HCT116 (cell line): ENCODE results near the gene SNX20. TPM values are rescaled to one million over a fixed set of nuclear protein-coding genes. Genes with fewer than 3 reads are reported as not detected.

Experiments used
- ATAC-seq: fragments of 200-7000 bp; cut with Tn5 transposase; 2 replicates; pipeline ENCODE4 v1.9.1; 2020; ENCODE audit warnings: mild to moderate bottlenecking, moderate library complexity
- BruUV-seq: library from RNA; stranded (reverse); fragments of 400-500 nt; replicated peaks from 2 replicates; lab custom pipeline; 2021; lab: Mats Ljungman, UMichigan
- CTCF ChIA-PET: fragments of 300-600 bp; sonication (Branson Sonifier 250); formaldehyde crosslinking; loops from one replicate; lab custom pipeline; 2021; ENCODE audit warnings: antibody characterized with exemption; lab: Charles Lee
- POLR2A ChIA-PET: fragments of 300-600, 350-600 bp; sonication (Branson Sonifier 250); formaldehyde crosslinking; loops from one replicate; lab custom pipeline; 2021; ENCODE audit warnings: antibody characterized with exemption; lab: Charles Lee
- RAD21 ChIA-PET, 2 experiments: fragments of 300-600 bp; sonication (Branson Sonifier 250); formaldehyde crosslinking; loops; one replicate each; lab custom pipeline; 2023; ENCODE audit warnings: low total read pairs in 2 of 2; ENCODE audit not compliant: uncharacterized antibody in 2 of 2, unreplicated experiment in 2 of 2, low non-redundant PET in 1 of 2; lab: Charles Lee
- DNase-seq: peaks from one replicate; pipeline ENCODE4 v3.0.0-alpha.2; 2010; ENCODE audit warnings: low read depth, low spot score
- H2AFZ ChIP-seq: fragments of 200-600 bp; shearing (Covaris generic), sonication (generic); 2 replicates; pipeline ENCODE4 v1.6.1; 2017; ENCODE audit warnings: low read depth, mixed run types, mixed read lengths, antibody characterized with exemption, low read length; ENCODE audit not compliant: poor library complexity, severe bottlenecking
- H3K27ac ChIP-seq: 2 replicates; pipeline ENCODE4 v1.5.1; 2012; ENCODE audit warnings: low read depth, low read length
- H3K27me3 ChIP-seq: fragments of 200-600 bp; sonication (generic); 2 replicates; pipeline ENCODE4 v1.6.1; 2016; ENCODE audit warnings: mixed run types, low read length, mixed read lengths; ENCODE audit not compliant: insufficient read depth
- H3K36me3 ChIP-seq, 2 experiments: fragments of 200-500 bp in 1 of 2; fragments of 200-600 bp in 1 of 2; sonication (Bioruptor generic) in 1 of 2; sonication (generic) in 1 of 2; 2 replicates each; pipeline versions ENCODE4 v1.5.1 to v1.6.1; 2014 to 2016; ENCODE audit warnings: low read length in 2 of 2, inconsistent platforms in 1 of 2, mixed read lengths in 1 of 2, mixed run types in 1 of 2; ENCODE audit not compliant: insufficient read depth in 2 of 2, control insufficient read depth in 1 of 2
- H3K4me1 ChIP-seq, 2 experiments: fragments of 200-600 bp in 1 of 2; sonication (generic) in 1 of 2; 2 replicates each; pipeline versions ENCODE4 v1.5.1 to v1.6.1; 2012 to 2017; ENCODE audit warnings: low read length in 2 of 2, inconsistent platforms in 1 of 2, mild to moderate bottlenecking in 1 of 2, mixed read lengths in 1 of 2, mixed run types in 1 of 2, moderate library complexity in 1 of 2; ENCODE audit not compliant: insufficient read depth in 2 of 2, control insufficient read depth in 1 of 2
- H3K4me2 ChIP-seq: fragments of 200-600 bp; sonication (generic); 2 replicates; pipeline ENCODE4 v1.6.1; 2017; ENCODE audit warnings: mixed run types, low read length, mixed read lengths
- H3K4me3 ChIP-seq, 2 experiments: fragments of 200-600 bp in 1 of 2; sonication (generic) in 1 of 2; replicated peaks in 1 of 2; 2 replicates each; pipeline ENCODE4 v1.5.1; 2011 to 2016; ENCODE audit warnings: low read length in 2 of 2, control low read depth in 1 of 2, low read depth in 1 of 2, mild to moderate bottlenecking in 1 of 2, mixed read lengths in 1 of 2, mixed run types in 1 of 2
- H3K79me2 ChIP-seq: fragments of 200-600 bp; sonication (generic); 2 replicates; pipeline ENCODE4 v1.6.1; 2017; ENCODE audit warnings: mild to moderate bottlenecking, mixed run types, low read length, moderate library complexity, mixed read lengths; ENCODE audit not compliant: insufficient read depth
- H3K9ac ChIP-seq: fragments of 200-600 bp; sonication (generic); 2 replicates; pipeline ENCODE4 v1.6.1; 2016; ENCODE audit warnings: low read length, mixed read lengths
- H3K9me2 ChIP-seq: fragments of 200-600 bp; sonication (generic), shearing (Covaris generic); 2 replicates; pipeline ENCODE4 v1.6.1; 2017; ENCODE audit warnings: mixed run types, mild to moderate bottlenecking, moderate library complexity; ENCODE audit not compliant: insufficient read depth
- H3K9me3 ChIP-seq, 2 experiments: fragments of 200-500 bp in 1 of 2; fragments of 200-600 bp in 1 of 2; sonication (Bioruptor generic) in 1 of 2; sonication (generic) in 1 of 2; 2 replicates each; pipeline ENCODE4 v1.6.1; 2014 to 2017; ENCODE audit warnings: low read length in 2 of 2, mixed read lengths in 2 of 2, inconsistent platforms in 1 of 2, low read depth in 1 of 2, mild to moderate bottlenecking in 1 of 2, mixed run types in 1 of 2, moderate library complexity in 1 of 2; ENCODE audit not compliant: control insufficient read depth in 1 of 2, insufficient read depth in 1 of 2
- H4K20me1 ChIP-seq: fragments of 200-600 bp; sonication (generic), shearing (Covaris generic); 2 replicates; pipeline ENCODE4 v1.6.1; 2017; ENCODE audit warnings: mixed run types, mild to moderate bottlenecking, moderate library complexity; ENCODE audit not compliant: insufficient read depth
- CBX3 ChIP-seq: IDR thresholded peaks from 2 replicates; pipeline ENCODE4 v1.6.1; 2012; ENCODE audit warnings: low read depth
- CEBPB ChIP-seq: IDR thresholded peaks from 2 replicates; pipeline ENCODE4 v1.6.1; 2012; ENCODE audit warnings: low read depth
- CTCF ChIP-seq, 3 experiments: fragments of 200-600 bp in 1 of 3; sonication (generic) in 1 of 3; IDR thresholded peaks in 2 of 3; conservative IDR thresholded peaks in 1 of 3; 2 replicates each; pipeline ENCODE4 v1.5.1; 2012 to 2017; ENCODE audit warnings: low read depth in 2 of 3, low read length in 2 of 3, antibody characterized with exemption in 1 of 3, borderline replicate concordance in 1 of 3, control low read depth in 1 of 3, mild to moderate bottlenecking in 1 of 3, mixed read lengths in 1 of 3, mixed run types in 1 of 3, moderate library complexity in 1 of 3; ENCODE audit not compliant: insufficient read depth in 1 of 3
- EGR1 ChIP-seq: IDR thresholded peaks from 2 replicates; pipeline ENCODE4 v1.6.1; 2012; ENCODE audit warnings: low read depth
- EZH2 ChIP-seq: fragments of 200-600 bp; sonication (generic); IDR thresholded peaks from 2 replicates; pipeline ENCODE4 v1.6.1; 2017; ENCODE audit warnings: antibody characterized with exemption, mixed run types
- EZH2phosphoT487 ChIP-seq: fragments of 200-600 bp; IDR thresholded peaks from 2 replicates; pipeline ENCODE4 v1.6.1; 2018; ENCODE audit warnings: antibody characterized with exemption, borderline replicate concordance
- FOSL1 ChIP-seq: IDR thresholded peaks from 2 replicates; pipeline ENCODE4 v1.6.1; 2012; ENCODE audit warnings: low read depth
- JUND ChIP-seq: IDR thresholded peaks from 2 replicates; pipeline ENCODE4 v1.6.1; 2012
- MAX ChIP-seq: IDR thresholded peaks from 2 replicates; pipeline ENCODE4 v1.6.1; 2012
- POLR2AphosphoS5 ChIP-seq: IDR thresholded peaks from 2 replicates; pipeline ENCODE4 v1.6.1; 2011; ENCODE audit warnings: mild to moderate bottlenecking, low read depth, low read length, moderate library complexity
- RAD21 ChIP-seq: IDR thresholded peaks from 2 replicates; pipeline ENCODE4 v1.6.1; 2012; ENCODE audit warnings: low read depth, mild to moderate bottlenecking
- SP1 ChIP-seq: IDR thresholded peaks from 2 replicates; pipeline ENCODE4 v1.6.1; 2012; ENCODE audit warnings: low read depth
- TCF7L2 ChIP-seq: IDR thresholded peaks from 2 replicates; pipeline ENCODE4 v1.7.0; 2011; ENCODE audit warnings: borderline replicate concordance, inconsistent platforms; ENCODE audit not compliant: insufficient read depth, insufficient read length; ENCODE audit errors: extremely low read depth
- YY1 ChIP-seq: IDR thresholded peaks from 2 replicates; pipeline ENCODE4 v1.6.1; 2011; ENCODE audit warnings: low read length, low read depth, moderate library complexity, mild to moderate bottlenecking; ENCODE audit not compliant: insufficient replicate concordance; ENCODE audit errors: extremely low read depth
- ZFX ChIP-seq: fragments of 450-650 bp; IDR thresholded peaks from 2 replicates; pipeline ENCODE4 v1.6.1; 2017
- ZNF274 ChIP-seq: fragments of 200-500 bp; sonication (Bioruptor generic); IDR thresholded peaks from 2 replicates; pipeline ENCODE4 v1.6.1; 2014; ENCODE audit warnings: mild to moderate bottlenecking, low read depth, low read length, inconsistent platforms
- intact Hi-C: fragments of 100-400 bp; cut with micrococcal nuclease; formaldehyde crosslinking; loops from 2 replicates; pipeline ENCODE4 v1.10.0; 2022
- total RNA-seq: library from RNA; stranded (reverse); gene quantifications from one replicate; pipeline ENCODE4 v1.2.1, GENCODE V29; 2021; ENCODE audit not compliant: unreplicated experiment
- TF ChIP-seq, protein P1 (sequence below): IDR thresholded peaks from 2 replicates; pipeline ENCODE4 v1.6.1; 2011; ENCODE audit warnings: mild to moderate bottlenecking, low read length, moderate library complexity; ENCODE audit not compliant: insufficient replicate concordance; ENCODE audit errors: extremely low read depth

Gene SNX20
- total RNA-seq, 1 experiment from 2014 or later, result 0.07 TPM

- TF ChIP-seq CTCF (IDR thresholded peaks at IDR 0.05 in 2 of 3, conservative IDR thresholded peaks at IDR 0.05 in 1 of 3; ENCODE audit: borderline replicate concordance in 1 of 3, insufficient read depth in 1 of 3, low read depth in 2 of 3, low read length in 2 of 3) (no peak), CBX3 (no peak)
Observed at GRCh38 chr16:50651835-50652438, 29.2 kb downstream of the SNX20 start (continued).

GRCh38 chr16:50646345-50646744, 34.8 kb downstream of the SNX20 start:
- Histone ChIP-seq H3K4me1 (no peaks in the 10 kb centered on the region), H3K36me3 (no peaks in the 10 kb centered on the region), H4K20me1 (no peaks in the 10 kb centered on the region), H3K27me3 (no peaks in the 10 kb centered on the region), H3K9ac (no peak overlapping the region), H2AFZ (no peak overlapping the region), H3K79me2 (no peaks in the 10 kb centered on the region), H3K4me2 (no peak overlapping the region), H3K4me3 (no peak overlapping the region), H3K9me3 (no peaks in the 10 kb centered on the region), H3K27ac (no peak overlapping the region), H3K9me2 (no peaks in the 10 kb centered on the region)
- ChIA-PET CTCF (no interaction called here), POLR2A (no interaction called here), RAD21 (no interaction called here)
- TF ChIP-seq RAD21, result no peak
- no peak for TF ChIP-seq CTCF (IDR thresholded peaks at IDR 0.05 in 2 of 3, conservative IDR thresholded peaks at IDR 0.05 in 1 of 3; ENCODE audit: borderline replicate concordance in 1 of 3, insufficient read depth in 1 of 3, low read depth in 2 of 3, low read length in 2 of 3)
- TF ChIP-seq ZNF274, result no peak
- TF ChIP-seq EZH2, result no peak
- TF ChIP-seq EGR1, result no peak
- TF ChIP-seq POLR2AphosphoS5, result no peak
- no peak for TF ChIP-seq CEBPB
- TF ChIP-seq JUND, result no peak
- no peak for TF ChIP-seq SP1
- TF ChIP-seq MAX, result no peak
- TF ChIP-seq FOSL1, result no peak
- TF ChIP-seq ZFX, result no peak
- TF ChIP-seq TCF7L2, result no peak
- TF ChIP-seq, protein P1, sequence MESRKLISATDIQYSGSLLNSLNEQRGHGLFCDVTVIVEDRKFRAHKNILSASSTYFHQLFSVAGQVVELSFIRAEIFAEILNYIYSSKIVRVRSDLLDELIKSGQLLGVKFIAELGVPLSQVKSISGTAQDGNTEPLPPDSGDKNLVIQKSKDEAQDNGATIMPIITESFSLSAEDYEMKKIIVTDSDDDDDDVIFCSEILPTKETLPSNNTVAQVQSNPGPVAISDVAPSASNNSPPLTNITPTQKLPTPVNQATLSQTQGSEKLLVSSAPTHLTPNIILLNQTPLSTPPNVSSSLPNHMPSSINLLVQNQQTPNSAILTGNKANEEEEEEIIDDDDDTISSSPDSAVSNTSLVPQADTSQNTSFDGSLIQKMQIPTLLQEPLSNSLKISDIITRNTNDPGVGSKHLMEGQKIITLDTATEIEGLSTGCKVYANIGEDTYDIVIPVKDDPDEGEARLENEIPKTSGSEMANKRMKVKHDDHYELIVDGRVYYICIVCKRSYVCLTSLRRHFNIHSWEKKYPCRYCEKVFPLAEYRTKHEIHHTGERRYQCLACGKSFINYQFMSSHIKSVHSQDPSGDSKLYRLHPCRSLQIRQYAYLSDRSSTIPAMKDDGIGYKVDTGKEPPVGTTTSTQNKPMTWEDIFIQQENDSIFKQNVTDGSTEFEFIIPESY, result no peak
- TF ChIP-seq EZH2phosphoT487, result no peak
- TF ChIP-seq YY1, result no peak
- TF ChIP-seq CBX3, result no peak
- DNase-seq, result no peak
- no peak for ATAC-seq
- intact Hi-C loops, result no loop called here
- no TSS peak for BruUV-seq
